Measurements from ENCODE around the gene CIAPIN1.

The CIAPIN1 gene

GRCh38 chr16:57471209-57471608 is 24.0 kb upstream of the CIAPIN1 start:
- no peak for TF ChIP-seq POLR2AphosphoS5 (IDR thresholded peaks at IDR 0.05; ENCODE audit: low read depth, low read length)
- TF ChIP-seq TAF1 (IDR thresholded peaks at IDR 0.05; ENCODE audit: borderline replicate concordance, insufficient read depth, low read length), result no peak
- TF ChIP-seq SIN3A (IDR thresholded peaks at IDR 0.05; ENCODE audit: borderline replicate concordance, insufficient read depth, low read length), result no peak
- TF ChIP-seq FOXP2 (optimal IDR thresholded peaks at IDR 0.05; ENCODE audit: borderline replicate concordance, extremely low read depth, extremely low read length, insufficient read depth), result no peak
- no peak for TF ChIP-seq REST (IDR thresholded peaks at IDR 0.05; ENCODE audit: insufficient read depth in 1 of 2, low read depth in 2 of 2, low read length in 2 of 2)

- TF ChIP-seq FOXP2 (optimal IDR thresholded peaks at IDR 0.05; ENCODE audit: borderline replicate concordance, extremely low read depth, extremely low read length, insufficient read depth) (no peak), TAF1 (IDR thresholded peaks at IDR 0.05; ENCODE audit: borderline replicate concordance, insufficient read depth, low read length) (no peak), REST (IDR thresholded peaks at IDR 0.05; ENCODE audit: insufficient read depth in 1 of 2, low read depth in 2 of 2, low read length in 2 of 2) (no peak), POLR2AphosphoS5 (IDR thresholded peaks at IDR 0.05; ENCODE audit: low read depth, low read length) (no peak; the same call in 1 of the 2 replicates), SIN3A (IDR thresholded peaks at IDR 0.05; ENCODE audit: borderline replicate concordance, insufficient read depth, low read length) (no peak)
Observed at GRCh38 chr16:57470711-57471110, 23.5 kb upstream of the CIAPIN1 start.

- TF ChIP-seq REST (IDR thresholded peaks at IDR 0.05; ENCODE audit: insufficient read depth in 1 of 2, low read depth in 2 of 2, low read length in 2 of 2) (no peak), FOXP2 (optimal IDR thresholded peaks at IDR 0.05; ENCODE audit: borderline replicate concordance, extremely low read depth, extremely low read length, insufficient read depth) (no peak), SIN3A (IDR thresholded peaks at IDR 0.05; ENCODE audit: borderline replicate concordance, insufficient read depth, low read length) (no peak), POLR2AphosphoS5 (IDR thresholded peaks at IDR 0.05; ENCODE audit: low read depth, low read length) (no peak), TAF1 (IDR thresholded peaks at IDR 0.05; ENCODE audit: borderline replicate concordance, insufficient read depth, low read length) (no peak)
Observed at GRCh38 chr16:57469917-57470470, 22.8 kb upstream of the CIAPIN1 start.

GRCh38 chr16:57469046-57469445 is 21.9 kb upstream of the CIAPIN1 start:
- TF ChIP-seq REST (IDR thresholded peaks at IDR 0.05; ENCODE audit: insufficient read depth in 1 of 2, low read depth in 2 of 2, low read length in 2 of 2) (no peak), SIN3A (IDR thresholded peaks at IDR 0.05; ENCODE audit: borderline replicate concordance, insufficient read depth, low read length) (no peak), FOXP2 (optimal IDR thresholded peaks at IDR 0.05; ENCODE audit: borderline replicate concordance, extremely low read depth, extremely low read length, insufficient read depth) (no peak), TAF1 (IDR thresholded peaks at IDR 0.05; ENCODE audit: borderline replicate concordance, insufficient read depth, low read length) (no peak), POLR2AphosphoS5 (IDR thresholded peaks at IDR 0.05; ENCODE audit: low read depth, low read length) (no peak)

Measured in PFSK-1 (cell line).